Measurements from ENCODE around the gene SLIT3. TPM values are rescaled to one million over a fixed set of nuclear protein-coding genes. Genes with fewer than 3 reads are reported as not detected.
"Not testable (repeated sequence)": the region's sequence is repeated elsewhere in the genome, so short reads cannot be mapped to it uniquely, and the experiment has no call there.

Gene SLIT3
- total RNA-seq, 1 experiment from 2014 or later, result under 0.01 TPM

- DNase-seq (ENCODE audit: low read depth), result no peak
These were observed 553.9 kb downstream of the SLIT3 start for GRCh38 chr5:168746893-168747640.

GRCh38 chr5:168746126-168746892 lies 554.6 kb downstream of the SLIT3 start:
- not testable (repeated sequence) for DNase-seq (ENCODE audit: low read depth)

GRCh38 chr5:168743617-168744016 lies 557.3 kb downstream of the SLIT3 start:
- no peak for DNase-seq (ENCODE audit: low read depth)

- not testable (repeated sequence) for DNase-seq (ENCODE audit: low read depth)
These were observed 558.6 kb downstream of the SLIT3 start for GRCh38 chr5:168742311-168742710.

- no peak for DNase-seq (ENCODE audit: low read depth)
These were observed 560.1 kb downstream of the SLIT3 start for GRCh38 chr5:168740811-168741213.

GRCh38 chr5:168740092-168740800 lies 560.7 kb downstream of the SLIT3 start:
- DNase-seq (ENCODE audit: low read depth), result no peak

GRCh38 chr5:168737066-168737465 lies 563.9 kb downstream of the SLIT3 start:
- no peak for DNase-seq (ENCODE audit: low read depth)

- DNase-seq (ENCODE audit: low read depth), result no peak
These were observed 564.6 kb downstream of the SLIT3 start for GRCh38 chr5:168736281-168736831.

GRCh38 chr5:168734620-168735300 lies 566.2 kb downstream of the SLIT3 start:
- peak; percentile 69 for DNase-seq (ENCODE audit: low read depth)

GRCh38 chr5:168734119-168734518 lies 566.8 kb downstream of the SLIT3 start:
- DNase-seq (ENCODE audit: low read depth), result no peak

GRCh38 chr5:168728546-168729211 lies 572.3 kb downstream of the SLIT3 start:
- DNase-seq (ENCODE audit: low read depth), result no peak

GRCh38 chr5:168727547-168727946 lies 573.4 kb downstream of the SLIT3 start:
- no peak for DNase-seq (ENCODE audit: low read depth)

GRCh38 chr5:168726342-168726741 lies 574.6 kb downstream of the SLIT3 start:
- no peak for DNase-seq (ENCODE audit: low read depth)

GRCh38 chr5:168724227-168724626 lies 576.7 kb downstream of the SLIT3 start:
- DNase-seq (ENCODE audit: low read depth), result no peak

- DNase-seq (ENCODE audit: low read depth), result no peak
These were observed 577.9 kb downstream of the SLIT3 start for GRCh38 chr5:168723037-168723436.

- DNase-seq (ENCODE audit: low read depth), result no peak
These were observed 579.0 kb downstream of the SLIT3 start for GRCh38 chr5:168721966-168722365.

GRCh38 chr5:168721002-168721753 lies 579.8 kb downstream of the SLIT3 start:
- no peak for DNase-seq (ENCODE audit: low read depth)

GRCh38 chr5:168720575-168720974 lies 580.4 kb downstream of the SLIT3 start:
- no peak for DNase-seq (ENCODE audit: low read depth)

- DNase-seq (ENCODE audit: low read depth), result peak; percentile 9
These were observed 586.9 kb downstream of the SLIT3 start for GRCh38 chr5:168714046-168714445.

- DNase-seq (ENCODE audit: low read depth), result no peak
These were observed 587.9 kb downstream of the SLIT3 start for GRCh38 chr5:168713051-168713450.

All from LHCN-M2 (cell line).